Stimulated activated CD8-positive, alpha-beta memory T cell treated with anti-CD3 and anti-CD28 coated beads, Interleukin-12 subunit alpha, Interleukin-12 subunit beta, amount 100 ng/mL, for 4 hours (primary cell): Measurements from ENCODE around the gene AHNAK.
"Not testable (repeated sequence)": the region's sequence is repeated elsewhere in the genome, so short reads cannot be mapped to it uniquely, and the experiment has no call there.

ENCODE experiments used
- DNase-seq: peaks from one replicate; pipeline ENCODE4 v3.0.0-alpha.2; 2020; ENCODE audit warnings: low read depth

The AHNAK gene

GRCh38 chr11:62553080-62553838 lies 6.7 kb upstream of the AHNAK start:
- DNase-seq, result no peak

- DNase-seq, result no peak
These were observed 6.0 kb upstream of the AHNAK start for GRCh38 chr11:62552485-62553079.

- not testable (repeated sequence) for DNase-seq
These were observed 3.9 kb upstream of the AHNAK start for GRCh38 chr11:62550478-62550877.

- DNase-seq, result no peak
These were observed 2.1 kb upstream of the AHNAK start for GRCh38 chr11:62548545-62549335.

- DNase-seq, result no peak
These were observed 1.2 kb upstream of the AHNAK start for GRCh38 chr11:62547691-62548281.

GRCh38 chr11:62546929-62547625 lies 471 bp upstream of the AHNAK start:
- no peak for DNase-seq

GRCh38 chr11:62545437-62546243 lies 966 bp downstream of the AHNAK start:
- DNase-seq, result no peak

- no peak for DNase-seq
These were observed 1.8 kb downstream of the AHNAK start for GRCh38 chr11:62544581-62545436.

GRCh38 chr11:62543680-62544444 lies 2.7 kb downstream of the AHNAK start:
- DNase-seq, result no peak

- DNase-seq, result no peak
These were observed 3.6 kb downstream of the AHNAK start for GRCh38 chr11:62542750-62543567.

- no peak for DNase-seq
These were observed 4.4 kb downstream of the AHNAK start for GRCh38 chr11:62542111-62542745.

GRCh38 chr11:62540804-62541701 lies 5.6 kb downstream of the AHNAK start:
- no peak for DNase-seq

- DNase-seq, result no peak
These were observed 7.2 kb downstream of the AHNAK start for GRCh38 chr11:62539238-62539925.

GRCh38 chr11:62538470-62539237 lies 8.0 kb downstream of the AHNAK start:
- DNase-seq, result no peak

- DNase-seq, result no peak
These were observed 10.2 kb downstream of the AHNAK start for GRCh38 chr11:62536301-62536957.
